Calu3 (cell line): ENCODE measurements around the gene ZNF611. TPM values are rescaled to one million over a fixed set of nuclear protein-coding genes. Genes with fewer than 3 reads are reported as not detected.
"Not testable (repeated sequence)": the region's sequence is repeated elsewhere in the genome, so short reads cannot be mapped to it uniquely, and the experiment has no call there.

Experiments
- Bru-seq: library from RNA; stranded (reverse); fragments of 400-500 nt; gene quantifications from one replicate; lab custom pipeline; 2021; lab: Mats Ljungman, UMichigan
- BruChase-seq, 2 experiments: library from RNA; stranded (reverse); fragments of 400-500 nt; gene quantifications; one replicate each; lab custom pipeline; 2021; lab: Mats Ljungman, UMichigan
- BruUV-seq: library from RNA; stranded (reverse); fragments of 400-500 nt; replicated peaks from 2 replicates; lab custom pipeline; 2021; lab: Mats Ljungman, UMichigan
- CTCF ChIA-PET: fragments of 300-600 bp; sonication (Branson Sonifier 250); formaldehyde crosslinking; loops from one replicate; lab custom pipeline; 2022; ENCODE audit warnings: antibody characterized with exemption; lab: Charles Lee
- DNase-seq: peaks from one replicate; pipeline ENCODE4 v3.0.0; 2022
- H3K27ac Mint-ChIP-seq: one replicate; pipeline ENCODE4 v1.8.0; 2022; ENCODE audit warnings: mixed read lengths; ENCODE audit not compliant: unreplicated experiment
- H3K27me3 Mint-ChIP-seq: one replicate; pipeline ENCODE4 v1.8.0; 2022; ENCODE audit warnings: mixed read lengths; ENCODE audit not compliant: unreplicated experiment
- H3K36me3 Mint-ChIP-seq: one replicate; pipeline ENCODE4 v1.8.0; 2022; ENCODE audit warnings: mild to moderate bottlenecking, moderate library complexity, mixed read lengths; ENCODE audit not compliant: insufficient read depth, unreplicated experiment
- H3K4me1 Mint-ChIP-seq: one replicate; pipeline ENCODE4 v1.8.0; 2022; ENCODE audit warnings: mild to moderate bottlenecking, low read depth, mixed read lengths; ENCODE audit not compliant: unreplicated experiment
- H3K4me3 Mint-ChIP-seq: one replicate; pipeline ENCODE4 v1.8.0; 2022; ENCODE audit warnings: mild to moderate bottlenecking, low read depth, moderate library complexity, mixed read lengths; ENCODE audit not compliant: unreplicated experiment
- H3K9me3 Mint-ChIP-seq: one replicate; pipeline ENCODE4 v1.8.0; 2022; ENCODE audit warnings: low read depth, mixed read lengths; ENCODE audit not compliant: unreplicated experiment
- CTCF ChIP-seq: fragments of 200-600 bp; IDR thresholded peaks from one replicate; pipeline ENCODE4 v1.8.0; 2022; ENCODE audit warnings: antibody characterized with exemption; ENCODE audit not compliant: unreplicated experiment
- intact Hi-C: fragments of 100-400 bp; cut with micrococcal nuclease; formaldehyde crosslinking; loops from one replicate; pipeline ENCODE4 v1.10.0; 2022; ENCODE audit not compliant: unreplicated experiment
- long read RNA-seq: library from polyadenylated mRNA; stranded (forward); transcript quantifications from one replicate; pipeline ENCODE4 v2.0.0, GENCODE V29; 2022
- total RNA-seq: library from RNA; stranded (reverse); gene quantifications from 2 replicates; pipeline ENCODE4 v1.2.3, GENCODE V29; 2022

Gene ZNF611
- 14.1 and 19.8 TPM in 2 replicates for total RNA-seq
- percentile 63 among the genes with signal in this experiment for Bru-seq, nascent RNA
- BruChase-seq, experiment 1, labeled RNA remaining after a 6-hour chase = percentile 76 among the genes with signal in this experiment
- percentile 80 among the genes with signal in this experiment for BruChase-seq, experiment 2, labeled RNA remaining after a 2-hour chase
- long read RNA-seq, partial matches to known transcripts = 0 of 3 reads
- long read RNA-seq, other reads (novel, unspliced or antisense) = 3 of 3 reads

GRCh38 chr19:52734893-52735661 is at the start of gene ZNF611:
Gene ZNF611 (minus strand): TSS chr19:52735044. CDS start chr19:52715894, 19,150 bp downstream.
- DNase-seq = peak; percentile 97
- BruUV-seq = no TSS peak
- Mint-ChIP-seq H3K9me3 (peaks cover 10% of the 10 kb centered on the region), H3K4me3 (peak within 1 kb of the TSS; percentile 64), H3K36me3 (peaks cover 21% of the 10 kb centered on the region), H3K27ac (peak within 1 kb of the TSS; percentile 7), H3K27me3 (no peaks in the 10 kb centered on the region), H3K4me1 (peaks cover 12% of the 10 kb centered on the region)
- CTCF ChIA-PET = no interaction called here
- no peak for TF ChIP-seq CTCF
- intact Hi-C loops = loop anchor here (10.0 kb wide), 1 partner anchor 210 kb away; no protein-coding TSS in a partner anchor

- H3K4me3 Mint-ChIP-seq, BruUV-seq, H3K27me3 Mint-ChIP-seq, CTCF ChIA-PET, intact Hi-C loops, H3K27ac Mint-ChIP-seq, DNase-seq: not testable (repeated sequence)
- Mint-ChIP-seq H3K4me1 (peaks cover 12% of the 10 kb centered on the region), H3K36me3 (peaks cover 46% of the 10 kb centered on the region), H3K9me3 (peaks cover 26% of the 10 kb centered on the region)
Measured at GRCh38 chr19:52782864-52783263, 48.0 kb upstream of the ZNF611 start.

GRCh38 chr19:52778811-52779210 is 44.0 kb upstream of the ZNF611 start:
- DNase-seq = no peak
- intact Hi-C loops = no loop called here
- peaks cover 38% of the 10 kb centered on the region for H3K36me3 Mint-ChIP-seq
- H3K9me3 Mint-ChIP-seq = peaks cover 17% of the 10 kb centered on the region
- no peaks in the 10 kb centered on the region for H3K4me1 Mint-ChIP-seq
- no peak overlapping the region for H3K4me3 Mint-ChIP-seq
- no peak overlapping the region for H3K27ac Mint-ChIP-seq
- CTCF ChIA-PET = no interaction called here
- H3K27me3 Mint-ChIP-seq = no peaks in the 10 kb centered on the region
- TF ChIP-seq CTCF = no peak
- BruUV-seq = no TSS peak

- BruUV-seq, DNase-seq, H3K27me3 Mint-ChIP-seq, intact Hi-C loops, CTCF ChIA-PET, H3K4me3 Mint-ChIP-seq, H3K36me3 Mint-ChIP-seq, H3K27ac Mint-ChIP-seq, H3K4me1 Mint-ChIP-seq: not testable (repeated sequence)
- peaks cover 23% of the 10 kb centered on the region for H3K9me3 Mint-ChIP-seq
Measured at GRCh38 chr19:52756447-52756846, 21.6 kb upstream of the ZNF611 start.

- peaks cover 13% of the 10 kb centered on the region for H3K9me3 Mint-ChIP-seq
- DNase-seq = no peak
- intact Hi-C loops = no loop called here
- H3K4me1 Mint-ChIP-seq = no peaks in the 10 kb centered on the region
- no peak for TF ChIP-seq CTCF
- no peak overlapping the region for H3K4me3 Mint-ChIP-seq
- H3K27me3 Mint-ChIP-seq = no peaks in the 10 kb centered on the region
- CTCF ChIA-PET = no interaction called here
- H3K36me3 Mint-ChIP-seq = no peaks in the 10 kb centered on the region
- no TSS peak for BruUV-seq
- H3K27ac Mint-ChIP-seq = no peak overlapping the region
Measured at GRCh38 chr19:52749780-52750179, 14.9 kb upstream of the ZNF611 start.
